HG02840 (cell line): ENCODE results near the gene KNSTRN.

ENCODE experiments used
- ATAC-seq: cut with Tn5 transposase; IDR thresholded peaks from one replicate; pipeline ENCODE4 v1.9.1; 2021; ENCODE audit warnings: mild to moderate bottlenecking, moderate library complexity, moderate number of reproducible peaks; ENCODE audit not compliant: unreplicated experiment, low FRiP score

The KNSTRN gene, protein sequence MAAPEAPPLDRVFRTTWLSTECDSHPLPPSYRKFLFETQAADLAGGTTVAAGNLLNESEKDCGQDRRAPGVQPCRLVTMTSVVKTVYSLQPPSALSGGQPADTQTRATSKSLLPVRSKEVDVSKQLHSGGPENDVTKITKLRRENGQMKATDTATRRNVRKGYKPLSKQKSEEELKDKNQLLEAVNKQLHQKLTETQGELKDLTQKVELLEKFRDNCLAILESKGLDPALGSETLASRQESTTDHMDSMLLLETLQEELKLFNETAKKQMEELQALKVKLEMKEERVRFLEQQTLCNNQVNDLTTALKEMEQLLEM

DNA sequence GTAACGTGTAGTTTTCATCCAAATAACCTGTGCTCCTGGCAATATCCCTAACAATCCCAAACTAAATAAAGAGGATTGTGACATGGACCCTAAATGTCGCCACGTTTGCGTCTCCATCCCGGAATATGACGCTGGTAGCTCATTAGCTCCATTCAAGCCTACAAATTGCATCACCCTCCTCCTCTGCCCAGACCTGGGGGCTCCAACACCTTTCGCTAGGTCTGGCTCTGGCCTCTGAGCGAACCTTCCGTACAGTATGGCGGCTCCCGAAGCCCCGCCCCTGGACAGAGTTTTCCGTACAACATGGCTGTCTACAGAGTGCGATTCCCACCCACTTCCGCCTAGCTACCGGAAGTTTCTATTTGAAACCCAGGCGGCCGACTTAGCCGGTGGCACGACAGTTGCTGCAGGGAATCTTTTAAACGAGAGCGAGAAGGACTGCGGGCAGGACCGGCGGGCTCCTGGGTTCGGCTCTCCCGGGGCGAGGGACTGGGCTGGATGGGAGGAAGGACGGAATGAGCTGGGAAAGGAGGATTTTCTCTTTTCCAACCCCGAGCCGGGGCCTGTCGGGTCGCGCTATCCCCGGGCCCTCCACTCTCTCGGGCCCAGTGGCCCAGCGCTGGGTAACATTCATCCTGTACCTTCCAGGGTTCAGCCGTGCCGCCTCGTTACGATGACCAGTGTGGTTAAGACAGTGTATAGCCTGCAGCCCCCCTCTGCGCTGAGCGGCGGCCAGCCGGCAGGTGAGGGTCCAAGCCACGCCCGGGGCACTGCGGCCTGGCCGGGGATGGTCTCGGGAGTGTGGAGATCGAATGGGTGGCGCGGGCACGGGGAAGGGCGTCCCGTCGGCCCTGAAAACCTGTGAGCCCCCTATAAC is at the start of gene KNSTRN:
Gene KNSTRN, plus strand, starts transcription at position 142 of the 877 bp plus-strand sequence. Its CDS starts 115 bp downstream, at position 257.
- ATAC-seq: peak; percentile 95

GRCh38 chr15:40333922-40334492 is 48.5 kb upstream of the KNSTRN start:
- no peak for ATAC-seq

- no peak for ATAC-seq
Measured at GRCh38 chr15:40334541-40334940, 48.0 kb upstream of the KNSTRN start.

DNA sequence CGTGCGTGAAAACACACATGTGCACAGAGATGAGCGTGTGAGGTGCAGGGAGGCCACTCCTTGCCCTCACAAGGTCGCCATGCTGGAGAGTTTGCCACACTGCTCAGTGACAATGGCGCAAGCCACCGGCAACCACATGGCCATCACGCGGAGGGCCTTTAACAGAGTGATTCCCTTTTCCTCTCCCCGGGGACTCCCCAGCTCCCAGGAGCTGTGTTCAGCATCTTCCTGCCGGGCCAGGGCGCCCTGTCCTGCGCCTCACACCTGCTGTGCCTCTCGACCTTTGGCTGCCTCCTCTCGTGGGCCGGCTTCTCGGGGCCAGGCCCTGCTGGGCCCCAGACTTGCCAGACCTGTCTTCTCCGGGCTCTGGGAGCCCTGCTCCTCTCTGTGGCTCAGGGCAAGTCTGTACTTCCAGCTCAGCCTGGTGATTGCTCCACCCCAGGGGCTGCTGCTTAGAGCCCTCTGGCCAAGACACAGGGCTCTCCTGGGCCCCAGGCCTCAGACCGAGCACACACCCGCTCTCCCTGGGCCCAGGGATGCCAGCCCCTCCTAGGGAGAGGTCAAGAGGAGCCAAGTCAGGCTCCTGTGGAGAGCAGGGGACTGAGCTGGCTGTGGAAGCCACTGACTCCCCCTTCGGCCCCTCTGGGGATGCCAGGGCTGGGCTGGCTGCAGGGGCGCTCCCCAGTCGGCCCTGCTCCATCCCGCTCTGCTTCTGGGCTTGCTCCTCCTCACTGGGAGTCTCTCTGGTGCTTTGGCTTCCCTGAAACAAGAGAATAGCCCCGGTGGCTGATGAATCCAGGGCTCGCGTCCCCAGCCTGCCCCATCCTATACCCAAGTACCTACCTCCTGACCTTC is 47.4 kb upstream of the KNSTRN start:
- no peak for ATAC-seq

DNA sequence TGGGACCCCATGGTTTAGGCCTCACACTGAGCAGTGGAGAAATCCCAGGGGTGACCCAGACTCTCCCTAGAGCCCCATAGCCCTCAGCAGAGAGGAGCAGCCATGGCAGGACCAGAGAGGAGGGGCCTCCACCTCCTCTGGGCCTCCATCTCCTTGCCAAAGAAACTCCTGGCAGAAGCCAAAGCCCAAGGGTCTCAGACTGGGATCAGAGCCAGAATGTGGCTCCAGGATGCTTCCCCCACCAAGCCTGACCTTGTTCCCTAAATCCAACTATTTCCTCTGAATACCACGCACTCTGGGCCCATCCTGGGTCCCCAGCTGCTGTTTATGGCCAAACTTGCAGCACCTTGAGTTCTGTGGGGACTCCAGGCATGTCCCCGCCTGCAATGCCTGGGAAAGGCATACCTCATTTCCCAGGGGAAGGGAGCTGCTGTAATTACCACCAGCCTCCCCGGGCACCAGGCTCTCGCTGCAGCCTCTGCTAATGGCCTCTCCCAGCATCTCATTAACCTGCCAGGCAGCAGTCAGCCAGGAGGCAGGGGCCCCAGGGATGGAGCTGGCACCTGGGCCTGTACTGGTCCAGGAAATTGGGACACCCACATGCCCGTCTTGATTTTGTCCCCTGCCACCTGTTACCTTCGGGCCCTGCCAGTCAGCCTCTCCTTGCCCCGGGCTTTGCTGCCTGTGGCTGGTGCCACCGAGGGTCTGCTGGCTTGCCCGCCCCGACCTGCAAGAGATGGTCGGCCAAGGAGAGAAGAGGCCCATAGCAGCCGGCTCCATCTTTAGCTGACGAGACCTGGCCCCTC is 46.4 kb upstream of the KNSTRN start:
- ATAC-seq: no peak

- no peak for ATAC-seq
Measured at GRCh38 chr15:40336744-40337122, 45.8 kb upstream of the KNSTRN start.

DNA sequence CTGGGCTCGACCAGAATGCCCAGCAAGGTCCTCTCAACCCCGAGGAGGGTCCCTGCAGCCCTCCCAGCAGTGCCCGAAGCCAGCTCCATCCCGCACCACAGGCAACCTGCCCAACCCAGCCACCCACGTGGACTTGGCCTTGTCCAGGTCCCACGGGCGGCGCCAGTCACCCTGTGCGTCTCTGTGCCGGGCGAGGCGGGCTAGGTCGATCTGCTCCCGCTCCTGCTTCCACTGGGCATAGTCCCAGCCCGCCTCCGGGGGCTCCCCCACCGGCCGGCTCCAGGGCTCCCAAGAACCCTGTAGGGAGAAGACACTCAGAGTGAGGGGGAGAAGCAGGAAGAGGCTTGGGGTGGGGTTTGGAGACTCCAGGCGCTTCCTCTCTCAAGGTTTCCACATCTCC is 44.9 kb upstream of the KNSTRN start:
- ATAC-seq: no peak

DNA sequence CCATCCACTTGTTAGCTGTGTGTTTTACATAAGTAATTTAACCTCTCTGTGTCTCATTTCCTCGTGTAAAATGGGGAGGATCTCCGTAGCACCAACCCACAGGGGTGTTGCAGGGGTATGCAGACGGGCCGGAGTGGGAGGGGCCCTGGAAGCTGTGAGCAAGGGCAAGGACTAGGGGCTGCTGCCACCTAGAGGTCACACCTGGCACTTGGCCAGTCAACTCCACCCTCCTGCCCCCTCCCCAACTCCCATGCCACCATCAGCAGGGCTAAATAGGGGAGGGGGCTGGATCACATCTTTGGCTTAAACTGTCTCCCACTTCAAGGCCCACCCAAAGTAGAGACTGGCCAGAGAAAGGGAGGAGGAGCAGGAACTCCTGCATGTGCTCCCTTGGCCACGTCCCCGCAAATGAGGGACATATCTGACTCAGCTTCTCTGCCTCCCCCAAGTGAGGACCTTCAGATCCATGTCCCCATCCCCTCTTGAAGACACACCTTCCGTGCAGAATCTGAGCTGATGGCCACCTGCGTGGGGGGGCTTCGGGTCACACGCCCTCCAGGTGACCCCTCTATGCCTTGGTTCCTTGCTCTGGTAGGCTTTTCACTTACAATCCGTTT is 44.4 kb upstream of the KNSTRN start:
- no peak for ATAC-seq

DNA sequence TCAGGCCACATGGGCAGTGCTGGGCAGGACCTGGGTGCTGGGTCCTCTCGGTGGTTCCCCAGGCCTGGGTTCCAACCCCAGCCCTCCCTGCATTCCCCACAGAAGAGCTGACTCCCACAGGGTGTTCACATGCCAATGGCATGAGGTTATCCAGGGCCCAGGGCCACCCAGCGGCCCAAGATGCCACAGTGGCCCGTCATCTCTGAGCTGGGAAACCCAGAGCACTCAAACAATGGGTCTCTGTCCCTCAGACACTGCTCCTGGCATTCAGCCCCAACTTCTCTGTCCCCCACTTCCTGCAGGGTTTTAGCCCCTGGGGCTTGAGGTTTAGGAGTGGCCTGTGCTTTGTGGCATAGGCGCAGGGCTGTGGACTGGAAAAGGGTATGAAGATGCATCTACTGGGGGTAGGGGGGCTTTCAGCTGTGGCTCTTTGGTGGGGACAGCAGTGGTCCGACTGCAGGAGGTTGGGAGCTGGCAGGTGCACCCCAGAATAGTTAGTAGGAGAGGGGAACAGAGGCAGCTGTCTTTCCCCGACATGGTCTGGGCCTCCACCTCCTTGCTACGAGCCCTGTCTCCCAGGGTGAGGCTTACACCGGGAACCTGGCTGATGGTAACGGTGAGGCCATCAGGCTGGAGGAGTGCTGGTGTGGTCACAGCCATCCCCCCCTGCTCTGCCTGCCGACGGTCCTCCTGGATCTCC is 43.5 kb upstream of the KNSTRN start:
- ATAC-seq: no peak

GRCh38 chr15:40339621-40339945 is 42.9 kb upstream of the KNSTRN start:
- ATAC-seq: no peak

DNA sequence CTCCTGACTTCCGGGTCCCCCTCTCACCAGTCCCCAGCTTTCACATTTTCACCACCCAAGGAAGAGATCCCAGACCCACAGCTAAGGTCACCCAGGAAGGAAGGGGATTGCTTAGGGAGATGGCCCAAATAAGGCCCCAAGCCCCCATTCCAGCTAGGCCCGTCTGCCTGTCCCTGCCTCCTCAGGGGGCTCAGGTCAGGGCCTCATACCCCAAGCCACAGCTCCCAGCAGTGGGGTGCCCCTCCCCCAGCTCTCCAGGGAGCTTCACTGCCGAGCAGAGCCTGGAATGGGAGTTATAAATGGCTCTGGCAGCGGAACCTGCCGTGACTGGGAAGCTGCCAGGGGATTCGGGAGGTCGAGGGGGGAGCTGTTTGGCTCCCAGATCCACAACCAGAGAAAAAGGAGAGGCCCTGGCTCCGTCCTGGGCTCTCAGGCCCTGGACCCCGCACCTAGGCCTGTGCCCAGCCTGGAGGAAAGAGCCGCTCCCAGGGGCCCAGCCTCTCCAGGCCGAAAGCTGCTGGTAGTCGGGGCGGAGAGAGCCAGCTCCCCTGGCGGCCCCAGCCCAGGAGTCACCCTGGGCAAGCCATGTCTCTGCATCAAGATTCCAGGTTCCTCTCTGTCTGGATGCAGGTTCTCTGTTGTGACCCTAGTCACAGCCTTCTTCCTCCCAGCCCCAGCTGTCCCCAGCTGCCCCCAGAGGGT is 42.3 kb upstream of the KNSTRN start:
- no peak for ATAC-seq

DNA sequence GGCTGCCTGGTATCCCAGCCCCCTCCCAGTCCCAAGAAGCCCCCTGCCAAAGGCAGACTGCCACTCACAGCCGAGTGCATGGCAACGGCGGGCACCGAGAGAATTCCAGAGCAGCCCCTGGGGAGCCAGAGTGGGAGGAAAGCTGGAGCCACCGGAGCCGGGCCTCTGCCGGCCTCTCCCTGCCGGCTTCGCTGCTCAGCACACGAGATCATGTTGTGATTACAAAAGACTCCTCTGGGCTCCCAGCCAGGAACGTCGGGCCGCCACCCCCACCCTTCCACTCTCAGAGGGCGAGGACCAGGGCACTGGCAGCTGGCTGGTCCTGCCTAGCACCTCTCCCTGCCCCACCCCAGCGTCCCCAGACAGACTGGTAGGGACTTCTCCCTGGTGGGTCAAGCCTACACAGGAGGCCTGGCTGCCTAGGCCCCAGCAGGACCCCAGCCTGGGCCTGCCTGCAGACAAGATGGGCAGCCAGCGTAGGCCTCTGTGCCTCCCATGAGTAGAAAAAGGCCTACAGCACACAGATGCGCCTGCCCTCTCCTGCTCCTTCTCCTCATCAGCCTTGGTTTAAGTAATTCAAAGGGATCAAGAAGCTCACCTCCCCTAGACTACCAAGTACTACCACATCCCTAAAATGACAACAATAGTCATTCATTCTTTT is 41.7 kb upstream of the KNSTRN start, which contains the start of gene CCDC9B:
Gene CCDC9B, minus strand, starts transcription at position 200 of the 661 bp plus-strand sequence. Its CDS starts 120 bp downstream, at position 80.
- no peak for ATAC-seq

DNA sequence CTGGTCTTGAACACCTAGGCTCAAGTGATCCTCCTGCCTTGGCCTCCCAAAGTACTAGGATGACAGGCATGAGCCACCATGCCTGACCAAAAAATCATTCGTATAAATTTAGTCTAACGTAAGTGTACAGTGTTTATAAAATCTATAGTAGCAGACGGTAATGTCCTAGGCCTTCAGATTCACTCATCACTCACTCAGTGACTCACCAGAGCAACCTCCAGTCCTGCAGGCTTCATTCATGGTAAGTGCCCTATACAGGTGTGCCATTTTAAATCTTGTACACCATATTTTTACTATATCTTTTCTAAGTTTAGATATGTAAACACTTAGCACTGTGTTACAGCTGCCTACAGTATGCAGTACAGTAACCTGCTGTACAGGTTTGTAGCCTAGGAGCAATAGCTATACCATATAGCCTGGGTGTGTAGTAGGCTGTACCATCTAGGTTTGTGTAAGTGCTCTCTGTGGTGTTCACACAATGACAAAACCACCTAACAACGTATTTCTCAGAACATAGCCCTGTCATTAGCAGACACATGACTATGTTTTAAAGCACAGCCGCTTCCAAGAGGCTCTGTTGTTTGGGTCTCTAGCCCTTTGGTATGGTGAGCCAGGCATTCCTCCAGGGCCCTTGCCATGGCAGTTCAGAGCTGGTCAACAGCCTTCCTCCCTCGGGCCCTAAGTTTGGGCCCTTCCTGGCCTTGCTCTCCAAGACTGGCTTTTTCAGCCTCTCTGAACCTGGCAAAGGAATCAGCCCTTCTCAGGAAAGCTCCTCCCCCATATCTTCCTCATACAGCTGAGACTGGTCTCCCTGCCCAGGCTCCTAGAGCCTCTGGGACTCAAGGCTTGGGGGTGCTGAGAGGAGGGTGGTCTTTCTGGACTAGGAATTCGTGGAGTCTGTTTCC is 39.9 kb upstream of the KNSTRN start:
- no peak for ATAC-seq

GRCh38 chr15:40343512-40343911 is 39.0 kb upstream of the KNSTRN start:
- ATAC-seq: no peak

DNA sequence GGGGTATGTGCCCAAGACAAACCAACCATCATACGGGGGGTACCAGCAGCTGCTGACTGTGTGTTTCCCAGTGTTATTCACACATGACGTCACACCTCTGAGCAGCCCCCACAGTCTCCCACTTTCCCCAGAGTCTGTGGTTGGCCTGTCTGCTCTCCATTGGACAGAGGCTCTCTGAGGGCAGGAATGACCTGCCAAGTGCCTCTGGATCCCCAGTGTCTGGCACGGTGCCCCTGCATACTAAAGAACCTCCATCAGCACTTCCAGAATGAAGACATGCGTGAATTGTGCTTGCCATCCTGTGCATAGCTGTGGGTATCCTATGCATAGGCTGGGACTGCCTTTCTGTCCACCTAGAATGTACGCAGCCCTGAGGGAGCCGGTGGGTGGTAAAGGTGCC is 38.3 kb upstream of the KNSTRN start:
- ATAC-seq: no peak

DNA sequence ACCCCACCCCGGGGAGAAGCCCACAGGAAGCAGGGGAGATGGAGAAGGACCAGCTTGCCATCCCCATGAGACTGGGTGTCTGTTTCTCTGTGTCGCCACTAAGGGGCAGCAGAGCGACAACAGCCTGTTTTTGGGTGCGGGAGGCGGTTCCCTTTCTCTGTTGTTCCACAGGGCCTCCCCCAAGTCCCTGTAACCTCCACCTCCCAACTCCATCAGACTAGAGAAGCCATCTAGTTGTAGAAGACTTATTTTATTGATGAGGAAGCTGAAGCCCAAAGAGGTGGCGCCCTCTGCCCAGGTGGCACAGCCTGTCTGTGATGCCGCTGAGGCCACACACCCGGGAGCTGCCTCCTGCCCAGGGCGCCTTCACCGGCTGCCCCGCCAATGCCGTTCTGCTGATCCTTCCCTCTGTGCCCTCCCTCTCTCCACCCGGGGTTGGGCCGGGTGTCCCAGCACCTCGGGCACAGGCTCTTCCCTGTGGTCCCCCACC is 37.8 kb upstream of the KNSTRN start:
- ATAC-seq: no peak
